ENCODE measurements around the gene RPP25L.

RPP25L gene

GRCh38 chr9:34610434-34611206, 1.3 kb downstream of the RPP25L start:
- DNase-seq: no peak

- no peak for DNase-seq
These were observed 4.6 kb downstream of the RPP25L start for GRCh38 chr9:34607331-34607730.

- no peak for DNase-seq
These were observed 5.0 kb downstream of the RPP25L start for GRCh38 chr9:34606905-34607304.

GRCh38 chr9:34606190-34606589, 5.7 kb downstream of the RPP25L start:
- DNase-seq: no peak

GRCh38 chr9:34603610-34604231, 8.2 kb downstream of the RPP25L start:
- peak; percentile 51 for DNase-seq

GRCh38 chr9:34601937-34602573, 9.8 kb downstream of the RPP25L start:
- DNase-seq: no peak

GRCh38 chr9:34600908-34601307, 11.0 kb downstream of the RPP25L start:
- no peak for DNase-seq

GRCh38 chr9:34599546-34599945, 12.4 kb downstream of the RPP25L start:
- DNase-seq: no peak

GRCh38 chr9:34594177-34594576, 17.7 kb downstream of the RPP25L start:
- DNase-seq: no peak

- DNase-seq: no peak
These were observed 18.8 kb downstream of the RPP25L start for GRCh38 chr9:34592895-34593601.

GRCh38 chr9:34591917-34592866, 19.7 kb downstream of the RPP25L start:
- no peak for DNase-seq

GRCh38 chr9:34591248-34591916, 20.5 kb downstream of the RPP25L start:
- peak; percentile 34 for DNase-seq

GRCh38 chr9:34590381-34591247, 21.3 kb downstream of the RPP25L start:
- DNase-seq: no peak

GRCh38 chr9:34589636-34590380, 22.1 kb downstream of the RPP25L start, which contains the start of gene CNTFR:
CNTFR (minus strand) TSS chr9:34589724; CDS start chr9:34568981, 20,743 bp downstream.
- peak; percentile 59 for DNase-seq

- no peak for DNase-seq
These were observed 22.9 kb downstream of the RPP25L start for GRCh38 chr9:34588671-34589635.

GRCh38 chr9:34587271-34587670, 24.6 kb downstream of the RPP25L start:
- no peak for DNase-seq

GRCh38 chr9:34585946-34586669, 25.8 kb downstream of the RPP25L start:
- no peak for DNase-seq

GRCh38 chr9:34584970-34585369, 26.9 kb downstream of the RPP25L start:
- DNase-seq: no peak

Data from NCI-H1105 (cell line).